Panc1 (cell line): ENCODE data around the gene NKPD1. TPM values are rescaled to one million over a fixed set of nuclear protein-coding genes. Genes with fewer than 3 reads are reported as not detected.

Experiments
- ATAC-seq: fragments of 200-7000 bp; cut with Tn5 transposase; 2 replicates; pipeline ENCODE4 v1.9.1; 2020; ENCODE audit warnings: mild to moderate bottlenecking, moderate library complexity
- BruUV-seq: library from RNA; stranded (reverse); fragments of 400-500 nt; replicated peaks from 2 replicates; lab custom pipeline; 2021; lab: Mats Ljungman, UMichigan
- CTCF ChIA-PET: fragments of 300-600 bp; sonication (Branson Sonifier 250); formaldehyde crosslinking; loops from one replicate; lab custom pipeline; 2022; ENCODE audit warnings: antibody characterized with exemption; lab: Charles Lee
- POLR2A ChIA-PET: fragments of 300-600 bp; sonication (Branson Sonifier 250); formaldehyde crosslinking; loops from one replicate; lab custom pipeline; 2022; ENCODE audit warnings: antibody characterized with exemption; lab: Charles Lee
- DNase-seq: peaks from one replicate; pipeline ENCODE4 v3.0.0-alpha.2; 2010; ENCODE audit warnings: low read depth, low spot score
- H3K27ac ChIP-seq: 2 replicates; pipeline ENCODE4 v1.5.1; 2011; ENCODE audit warnings: mild to moderate bottlenecking, low read length, inconsistent platforms
- H3K27me3 ChIP-seq: fragments of 200-500 bp; sonication (Bioruptor generic); 2 replicates; pipeline ENCODE4 v1.6.0; 2014; ENCODE audit warnings: low read length, inconsistent platforms; ENCODE audit not compliant: control insufficient read depth, insufficient read depth
- H3K36me3 ChIP-seq: fragments of 200-500 bp; sonication (Bioruptor generic); 2 replicates; pipeline ENCODE4 v1.5.1; 2014; ENCODE audit warnings: inconsistent platforms, mild to moderate bottlenecking, low read length, moderate library complexity; ENCODE audit not compliant: control insufficient read depth, insufficient read depth
- H3K4me1 ChIP-seq: 2 replicates; pipeline ENCODE4 v1.5.1; 2011; ENCODE audit warnings: inconsistent platforms, mild to moderate bottlenecking, low read length, moderate library complexity; ENCODE audit not compliant: control insufficient read depth, insufficient read depth
- H3K4me3 ChIP-seq, 2 experiments: 2 replicates each; pipeline ENCODE4 v1.5.1; 2011 to 2012; ENCODE audit warnings: low read depth in 2 of 2, low read length in 2 of 2, mild to moderate bottlenecking in 2 of 2, inconsistent platforms in 1 of 2, moderate library complexity in 1 of 2
- H3K9me3 ChIP-seq: fragments of 200-500 bp; sonication (Bioruptor generic); 2 replicates; pipeline ENCODE4 v1.5.1; 2014; ENCODE audit warnings: low read depth, mild to moderate bottlenecking, inconsistent platforms, low read length, moderate library complexity; ENCODE audit not compliant: control insufficient read depth, insufficient read depth
- CTCF ChIP-seq: fragments of 450-650 bp; IDR thresholded peaks from 2 replicates; pipeline ENCODE4 v1.5.1; 2017; ENCODE audit warnings: mild to moderate bottlenecking
- POLR2AphosphoS5 ChIP-seq: IDR thresholded peaks from 2 replicates; pipeline ENCODE4 v1.6.1; 2012; ENCODE audit warnings: mild to moderate bottlenecking, low read depth, low read length, moderate library complexity
- REST ChIP-seq, 2 experiments: IDR thresholded peaks; 2 replicates each; pipeline ENCODE4 v1.6.1; 2011 to 2012; ENCODE audit warnings: low read depth in 2 of 2, control low read depth in 1 of 2, low read length in 1 of 2, mild to moderate bottlenecking in 1 of 2, moderate library complexity in 1 of 2; ENCODE audit not compliant: insufficient read depth in 1 of 2
- SIN3A ChIP-seq: IDR thresholded peaks from 2 replicates; pipeline ENCODE4 v1.6.1; 2012; ENCODE audit warnings: low read depth, mild to moderate bottlenecking, low read length, moderate library complexity, borderline replicate concordance; ENCODE audit not compliant: insufficient read depth
- TCF7L2 ChIP-seq: IDR thresholded peaks from 2 replicates; pipeline ENCODE4 v1.6.1; 2011; ENCODE audit warnings: mild to moderate bottlenecking, low read depth, low read length, inconsistent platforms
- in situ Hi-C: cut with HindIII; loops from 2 replicates; pipeline ENCODE4 v1.10.0; 2016; ENCODE audit warnings: low sequenced_read_pairs, low pct_unique_long_range_greater_than_20kb
- intact Hi-C: fragments of 100-400 bp; cut with micrococcal nuclease; formaldehyde crosslinking; loops from one replicate; pipeline ENCODE4 v1.10.0; 2022; ENCODE audit not compliant: unreplicated experiment
- total RNA-seq: library from RNA; stranded (reverse); gene quantifications from one replicate; pipeline ENCODE4 v1.2.1, GENCODE V29; 2021; ENCODE audit not compliant: unreplicated experiment

Gene NKPD1
- total RNA-seq, 1 experiment from 2014 or later, result 0.05 TPM

DNA sequence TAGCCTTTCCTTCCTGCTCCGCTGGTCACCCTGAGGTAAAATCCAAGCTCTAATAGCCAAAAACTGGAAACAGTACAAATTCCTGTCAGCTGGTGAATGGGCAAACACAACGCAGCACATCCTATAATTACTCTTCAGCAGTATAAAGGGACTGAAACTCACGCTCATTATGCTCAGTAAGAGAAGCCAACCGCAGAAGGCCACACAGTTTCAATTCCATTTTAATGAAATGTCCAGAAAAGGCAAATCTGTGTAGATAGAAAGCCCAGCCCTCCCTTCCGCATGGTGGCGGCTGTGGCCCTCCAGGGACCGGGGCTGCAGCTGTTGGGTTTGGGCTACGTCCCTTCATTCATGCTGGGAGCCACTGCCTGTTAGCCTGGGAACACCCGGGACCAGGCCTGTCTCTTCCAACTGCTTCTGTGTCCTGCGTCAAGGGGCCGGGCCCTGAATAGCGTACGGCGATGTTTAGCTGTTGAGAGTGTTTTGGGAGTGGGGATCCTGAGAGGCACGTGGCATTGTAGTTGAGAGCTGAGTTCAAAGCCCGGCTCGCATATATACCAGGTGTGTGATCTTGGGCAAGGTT is 23.5 kb downstream of the NKPD1 start:
- ATAC-seq, result no peak
- TF ChIP-seq POLR2AphosphoS5, result no peak
- no peak for TF ChIP-seq REST (IDR thresholded peaks at IDR 0.05; ENCODE audit: insufficient read depth in 1 of 2, low read depth in 2 of 2, low read length in 1 of 2)
- no peak for TF ChIP-seq SIN3A
- no peak for TF ChIP-seq CTCF
- no peak for TF ChIP-seq TCF7L2
- no TSS peak for BruUV-seq
- Histone ChIP-seq H3K4me3 (no peak overlapping the region), H3K4me1 (no peaks in the 10 kb centered on the region), H3K9me3 (no peaks in the 10 kb centered on the region), H3K27ac (no peak overlapping the region), H3K27me3 (no peaks in the 10 kb centered on the region), H3K36me3 (no peaks in the 10 kb centered on the region)
- ChIA-PET CTCF (no interaction called here), POLR2A (no interaction called here)
- in situ Hi-C loops, result no loop called here
- intact Hi-C loops, result no loop called here
- no peak for DNase-seq

GRCh38 chr19:45136507-45137178 is 24.1 kb downstream of the NKPD1 start:
- Histone ChIP-seq H3K27ac (no peak overlapping the region), H3K4me1 (no peaks in the 10 kb centered on the region), H3K27me3 (no peaks in the 10 kb centered on the region), H3K9me3 (no peaks in the 10 kb centered on the region), H3K36me3 (no peaks in the 10 kb centered on the region), H3K4me3 (no peak overlapping the region)
- TF ChIP-seq CTCF (no peak), TCF7L2 (no peak), REST (IDR thresholded peaks at IDR 0.05; ENCODE audit: insufficient read depth in 1 of 2, low read depth in 2 of 2, low read length in 1 of 2) (no peak), POLR2AphosphoS5 (no peak), SIN3A (no peak)
- no peak for ATAC-seq
- BruUV-seq, result no TSS peak
- in situ Hi-C loops, result no loop called here
- intact Hi-C loops, result no loop called here
- DNase-seq, result no peak
- ChIA-PET CTCF (no interaction called here), POLR2A (no interaction called here)
